ENCODE data around the gene YJEFN3.

DNA sequence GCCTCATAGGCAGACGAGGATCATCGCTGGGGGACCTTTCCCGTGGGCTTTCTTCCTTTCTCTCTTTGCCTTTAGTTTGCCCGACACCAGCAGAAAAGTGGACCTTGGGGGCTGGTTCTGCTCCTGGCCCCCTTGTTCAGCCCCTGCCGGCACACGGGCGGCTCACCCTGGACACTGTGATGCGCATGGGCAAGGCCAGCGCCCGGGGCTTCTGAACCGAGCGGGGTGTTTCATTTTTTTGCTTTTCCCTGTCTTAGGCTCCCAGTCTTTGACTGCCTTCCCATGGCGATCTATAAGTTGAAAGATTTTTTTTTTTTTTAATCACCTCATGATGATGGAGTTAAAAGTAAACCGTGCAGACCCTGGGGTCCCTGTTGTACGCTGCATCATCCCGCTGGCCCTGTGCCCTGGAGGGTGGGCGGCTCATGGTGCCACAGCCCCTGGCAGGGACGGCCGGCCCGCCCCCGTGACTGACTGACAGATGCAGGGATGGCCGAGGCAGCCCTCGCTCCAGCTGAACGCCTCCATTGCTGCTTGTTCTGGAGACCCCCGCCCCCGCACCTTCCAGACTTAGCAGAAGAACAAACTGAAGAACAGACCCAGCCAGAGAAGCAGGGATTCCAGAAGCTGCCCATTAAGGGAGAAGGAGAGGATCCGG, 22.9 kb upstream of the YJEFN3 start:
- no peak for TF ChIP-seq CTCF (IDR thresholded peaks at IDR 0.05)
- no peak for TF ChIP-seq EZH2 (IDR thresholded peaks at IDR 0.05)
- no peak for TF ChIP-seq EZH2phosphoT487 (IDR thresholded peaks at IDR 0.05)
